ENCODE data around the gene RHOBTB1.

DNA sequence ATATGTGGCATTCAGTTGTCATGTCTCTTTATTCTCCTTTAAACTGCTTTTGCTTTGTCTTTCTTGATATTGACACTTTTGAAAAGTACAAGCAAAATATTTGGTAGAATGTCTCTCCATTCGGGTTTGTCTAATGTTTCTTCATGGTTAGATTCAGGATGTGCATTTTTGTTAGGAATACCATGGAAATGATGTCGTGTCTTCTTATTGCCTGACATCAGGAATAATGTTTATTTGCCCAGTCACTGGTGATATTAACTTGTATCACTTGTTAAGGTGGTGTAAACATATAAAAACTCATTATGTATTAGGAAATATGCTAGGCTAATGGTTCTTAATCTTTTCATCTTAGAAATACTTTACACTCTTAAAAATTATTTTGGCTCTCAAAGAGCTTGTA lies 122.3 kb downstream of the RHOBTB1 start:
- no peak for TF ChIP-seq POLR2AphosphoS5 (IDR thresholded peaks at IDR 0.05; ENCODE audit: low read depth, low read length)
- TF ChIP-seq POLR2A (IDR thresholded peaks at IDR 0.05; ENCODE audit: low read depth, low read length) = no peak
- TF ChIP-seq TAF1 (IDR thresholded peaks at IDR 0.05; ENCODE audit: borderline replicate concordance, low read depth, low read length) = no peak

Measured in GM12892 (cell line).